Left hindlimb (tissue), 1 donor: ENCODE data around the gene TOB1.

Experiments
- DNase-seq: peaks from one replicate; pipeline ENCODE4 v3.0.0-alpha.2; 2018

Gene TOB1

DNA sequence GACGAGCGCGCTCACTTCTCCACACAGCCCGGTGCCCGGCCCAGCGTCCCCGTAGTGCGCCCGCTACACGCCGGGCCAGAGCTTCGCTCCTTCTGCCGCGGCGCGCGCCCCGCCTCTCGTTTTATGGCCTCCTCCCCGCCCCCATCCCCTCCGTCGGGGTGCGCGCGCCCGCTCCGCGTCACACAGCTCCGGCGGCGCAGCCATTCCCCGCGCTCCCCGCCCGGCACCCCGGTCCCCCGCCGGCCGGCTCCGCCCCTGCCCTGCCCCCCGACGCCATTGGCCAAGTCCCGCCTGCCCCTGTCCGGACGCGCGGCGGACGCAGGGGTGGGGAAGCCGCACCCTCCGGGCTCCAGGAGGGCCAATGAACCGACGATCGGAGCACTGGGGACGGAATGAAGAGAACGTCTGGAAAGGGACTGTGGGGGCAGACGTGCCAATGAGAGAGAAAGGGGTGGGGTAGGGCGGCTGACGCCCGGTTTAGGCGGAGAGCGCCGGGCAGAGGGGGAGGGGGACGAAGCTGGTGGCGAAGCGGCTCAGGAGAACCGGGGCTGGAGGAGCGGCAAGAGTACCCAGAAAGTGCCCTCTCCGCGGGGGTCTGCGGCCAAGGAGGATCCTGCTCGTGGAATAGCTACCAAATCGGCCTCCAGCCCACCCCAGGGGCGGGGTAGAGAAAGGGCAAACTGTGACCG is at the start of gene TOB1:
Gene TOB1, minus strand, starts transcription at position 94 of the 689 bp plus-strand sequence. CDS start 2,337 bp downstream, outside the sequence.
- peak; percentile 99 for DNase-seq

- DNase-seq, result no peak
Measured at GRCh38 chr17:50914505-50915063, 48.4 kb upstream of the TOB1 start.

- no peak for DNase-seq
Measured at GRCh38 chr17:50913120-50913519, 47.0 kb upstream of the TOB1 start.

DNA sequence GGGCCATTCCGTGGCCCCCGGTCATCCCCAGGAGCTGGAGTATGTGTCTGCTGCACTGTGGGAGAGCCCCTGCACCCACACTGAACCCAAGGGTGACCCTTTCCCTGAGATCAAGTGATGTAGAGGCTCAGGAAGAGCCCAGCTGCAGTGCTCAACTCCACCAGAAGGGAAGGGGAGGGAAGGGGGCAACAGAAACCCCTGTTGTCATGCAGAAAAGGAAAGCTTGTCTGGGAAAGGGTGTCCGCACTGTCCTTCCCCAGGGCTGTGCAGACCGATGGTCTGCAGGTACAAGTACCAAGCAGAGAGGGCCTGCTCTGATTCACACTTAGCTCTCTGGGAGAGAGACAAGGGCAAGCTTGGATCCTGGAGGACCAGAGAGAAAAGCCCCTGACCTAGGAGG is 45.7 kb upstream of the TOB1 start:
- no peak for DNase-seq

- no peak for DNase-seq
Measured at GRCh38 chr17:50911450-50911849, 45.3 kb upstream of the TOB1 start.

DNA sequence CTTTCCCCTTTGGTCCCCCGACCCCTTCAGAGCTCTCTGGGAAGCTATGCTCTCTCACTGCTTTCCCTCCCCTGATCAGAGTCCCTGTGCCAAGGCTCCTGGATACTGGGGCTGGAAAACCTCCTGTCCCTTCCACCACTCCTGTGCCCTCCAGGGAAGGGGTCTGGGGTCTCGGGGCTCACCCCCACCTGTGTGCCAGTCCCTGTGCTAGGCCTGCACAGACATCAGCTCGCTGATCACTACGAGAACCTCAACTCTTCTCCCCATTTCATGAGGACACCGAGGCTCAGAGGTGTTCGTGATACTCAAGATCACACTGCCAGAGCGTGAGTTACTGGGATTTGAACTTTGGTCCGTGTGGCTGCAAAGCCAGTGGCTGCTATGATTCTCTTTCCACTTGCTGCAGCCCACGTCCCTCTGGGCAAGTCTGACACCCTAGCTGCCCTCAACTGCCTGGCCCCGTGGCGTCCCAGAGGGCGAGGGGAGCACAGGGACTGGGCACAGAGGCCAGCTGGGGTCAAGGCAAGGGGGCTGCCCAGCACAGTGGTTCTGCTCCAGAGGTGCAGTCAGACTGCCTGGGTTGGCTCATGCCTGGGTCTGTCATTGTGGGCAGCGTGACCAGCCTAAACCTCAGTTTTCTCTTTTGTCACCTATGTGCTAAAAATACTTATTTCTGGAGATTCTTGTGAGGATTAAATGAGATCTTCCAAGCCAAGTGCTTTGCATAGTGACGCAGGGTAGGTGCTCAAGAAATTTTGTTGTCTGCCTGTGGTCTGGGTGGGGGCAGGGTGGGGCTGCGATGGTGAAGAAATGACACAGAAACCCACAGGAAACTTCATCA is 43.8 kb upstream of the TOB1 start:
- no peak for DNase-seq

DNA sequence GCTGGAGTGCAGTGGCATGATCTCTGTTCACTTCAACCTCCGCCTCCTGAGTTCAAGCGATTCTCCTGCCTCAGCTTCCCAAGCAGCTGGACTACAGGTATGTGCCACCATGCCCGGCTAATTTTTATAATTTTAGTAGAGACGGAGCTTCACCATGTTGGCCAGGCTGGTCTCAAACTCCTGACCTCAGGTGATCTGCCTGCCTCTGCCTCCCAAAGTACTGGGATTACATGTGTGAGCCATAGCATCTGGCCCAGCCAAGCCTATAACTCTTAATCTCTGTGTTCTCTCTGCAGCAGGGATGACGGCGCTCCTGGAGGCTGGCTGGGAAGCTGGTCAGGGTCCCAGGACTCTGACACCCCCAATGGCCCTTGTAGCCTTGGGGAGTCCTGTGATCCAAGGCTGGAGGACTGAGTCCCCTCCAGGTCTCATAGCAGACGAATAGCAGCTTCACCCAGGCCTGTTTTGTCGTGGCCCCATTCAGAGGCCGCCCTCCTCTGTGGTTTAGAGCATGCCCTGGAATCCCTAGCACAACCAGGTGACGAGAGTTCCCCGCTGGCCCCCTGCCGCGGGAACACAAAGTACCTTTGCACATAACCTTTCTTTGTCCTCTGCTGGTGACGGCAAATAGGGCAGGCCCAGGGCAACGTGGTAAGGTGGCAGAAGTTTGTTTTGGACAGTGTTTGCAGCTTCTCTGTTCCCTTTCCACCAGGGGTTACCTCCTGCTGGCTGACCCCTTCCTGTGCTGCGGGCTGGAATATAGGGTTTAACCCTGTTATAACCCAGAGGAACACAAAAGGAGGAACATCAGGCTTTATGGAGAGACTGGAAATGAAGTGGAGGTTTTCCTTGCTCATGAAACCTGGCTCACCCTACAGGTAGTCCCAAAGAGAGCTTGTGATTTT is 43.0 kb upstream of the TOB1 start:
- no peak for DNase-seq

GRCh38 chr17:50908140-50908859 is 42.1 kb upstream of the TOB1 start:
- no peak for DNase-seq

GRCh38 chr17:50906443-50906842 is 40.3 kb upstream of the TOB1 start:
- no peak for DNase-seq

- no peak for DNase-seq
Measured at GRCh38 chr17:50905460-50905803, 39.3 kb upstream of the TOB1 start.

GRCh38 chr17:50904518-50905459 is 38.6 kb upstream of the TOB1 start:
- peak; percentile 76 for DNase-seq

GRCh38 chr17:50903604-50904517 is 37.7 kb upstream of the TOB1 start:
- DNase-seq, result no peak

DNA sequence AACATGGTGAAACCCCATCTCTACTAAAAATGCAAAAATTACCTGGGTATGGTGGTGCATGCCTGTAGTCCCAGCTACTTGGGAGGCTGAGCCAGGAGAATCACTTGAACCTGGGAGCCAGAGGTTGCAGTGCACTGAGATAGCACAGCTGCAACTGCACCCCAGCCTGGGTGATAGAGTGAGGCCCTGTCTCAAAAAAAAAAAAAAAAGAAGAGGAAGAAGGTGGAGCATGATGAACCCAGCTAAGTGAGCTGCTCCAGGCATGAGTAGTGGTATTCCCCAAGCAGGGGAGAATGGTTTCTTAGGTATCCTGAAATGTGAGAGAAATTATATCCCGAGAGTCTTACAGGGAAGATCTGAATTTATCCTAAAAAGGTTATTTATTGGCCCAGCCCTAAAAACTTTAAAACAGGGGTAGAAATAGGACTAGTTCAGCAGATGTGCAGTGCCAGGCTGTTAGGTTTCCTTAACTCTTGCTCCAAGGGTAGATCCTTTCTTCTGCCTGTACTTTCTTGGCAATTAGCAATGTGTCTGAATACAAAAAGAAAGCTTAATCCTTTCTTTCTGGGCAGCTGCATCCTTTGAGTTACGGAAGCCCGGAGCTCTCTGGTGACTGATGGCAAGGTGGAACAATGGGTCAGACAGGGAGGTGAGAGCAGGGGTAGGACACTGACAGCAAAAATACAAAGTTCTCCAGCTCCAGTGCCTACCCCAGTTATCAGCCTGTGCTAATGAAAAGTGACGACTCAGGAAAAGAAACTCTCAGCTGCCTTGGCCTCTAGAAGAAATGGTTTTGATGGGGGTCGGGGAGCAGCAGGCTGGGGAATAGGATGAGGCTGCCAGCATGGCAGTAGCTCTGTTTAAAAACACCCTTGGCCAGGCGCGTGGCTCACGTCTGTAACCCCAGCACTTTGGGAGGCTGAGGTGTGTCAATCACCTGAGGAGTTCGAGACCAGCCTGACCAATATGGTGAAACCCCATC is 36.5 kb upstream of the TOB1 start:
- DNase-seq, result no peak

DNA sequence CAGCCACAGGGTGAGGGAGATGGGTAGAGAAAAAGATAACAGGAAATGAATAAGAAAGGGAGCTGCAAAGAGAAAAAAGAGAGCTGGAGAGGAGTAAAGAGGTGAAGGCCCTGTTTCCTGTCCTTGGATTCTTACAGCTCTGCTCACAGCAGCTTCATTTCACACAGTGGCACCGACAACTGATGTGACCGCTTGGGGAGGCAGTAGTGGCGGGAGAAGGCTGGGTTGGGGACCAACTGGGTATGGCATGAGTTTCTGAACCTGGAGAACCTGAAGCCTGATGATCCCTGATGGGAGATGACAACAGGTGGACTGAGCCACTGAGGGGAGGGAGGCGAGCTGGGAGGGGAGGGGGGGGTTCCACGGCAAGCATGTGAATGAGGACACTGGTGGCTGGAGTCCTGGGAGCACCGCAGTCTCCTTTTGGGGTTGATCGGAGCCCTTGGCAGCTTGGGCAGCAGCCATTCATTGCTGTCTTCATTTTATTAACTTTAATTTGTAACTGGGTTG is 34.3 kb upstream of the TOB1 start:
- DNase-seq, result no peak

GRCh38 chr17:50899559-50900319 is 33.6 kb upstream of the TOB1 start:
- DNase-seq, result no peak

DNA sequence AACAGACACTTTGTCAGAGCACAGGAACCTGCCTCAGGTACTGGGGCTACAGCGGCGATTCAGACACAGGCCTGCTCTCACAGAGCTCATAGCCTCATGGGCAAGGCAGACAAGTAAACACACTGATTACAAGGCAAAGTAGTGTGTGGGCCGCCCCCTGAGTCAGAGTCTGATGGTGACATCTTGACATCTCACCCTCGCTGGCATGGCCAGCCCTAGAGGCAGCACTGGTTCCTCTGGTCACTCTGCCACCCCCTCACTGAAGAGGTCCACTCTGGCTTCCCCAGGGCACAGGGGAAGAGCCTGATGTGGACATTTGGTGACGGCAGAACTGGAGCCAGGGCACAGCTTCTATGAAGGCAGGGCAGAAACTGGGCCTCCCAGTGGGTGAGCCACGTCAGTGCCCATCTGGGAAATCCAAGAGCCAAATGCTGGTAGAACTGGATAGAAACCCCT is 32.9 kb upstream of the TOB1 start:
- no peak for DNase-seq

DNA sequence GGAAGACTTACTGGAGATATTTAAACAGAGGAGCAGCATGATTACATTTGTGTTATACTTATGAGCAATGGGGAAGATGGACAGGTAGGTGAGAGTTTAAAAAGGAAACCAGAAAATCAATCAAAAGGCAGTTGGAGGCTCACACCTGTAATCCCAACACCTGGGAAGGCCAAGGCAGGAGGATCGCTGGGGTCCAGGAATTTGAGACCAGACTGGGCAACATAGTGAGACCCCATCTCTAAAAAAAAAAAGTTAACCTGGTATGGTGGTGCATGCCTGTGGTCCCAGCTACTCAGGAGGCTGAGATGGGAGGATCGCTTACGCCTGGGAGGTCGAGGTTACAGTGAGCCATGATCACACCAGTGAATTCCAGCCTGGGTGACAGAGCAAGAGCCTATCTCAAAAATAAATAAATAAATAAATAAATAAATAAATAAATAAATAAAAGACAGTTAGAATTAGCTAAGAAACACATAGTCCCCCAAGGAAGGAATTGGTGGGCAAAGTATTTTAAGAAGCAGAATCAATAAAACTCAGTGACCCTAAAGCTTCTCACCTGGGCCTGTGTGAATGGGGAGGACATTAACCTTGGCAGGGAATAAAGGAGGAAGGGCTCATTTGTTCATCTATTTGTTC is 32.3 kb upstream of the TOB1 start:
- DNase-seq, result no peak
